ENCODE data around the gene SLC5A11.

GRCh38 chr16:24939224-24939623 lies 93.5 kb downstream of the SLC5A11 start:
- no peak for TF ChIP-seq RAD21 (IDR thresholded peaks at IDR 0.05; ENCODE audit: low read depth)
- no peak for TF ChIP-seq CEBPB (IDR thresholded peaks at IDR 0.05)
- no peak for TF ChIP-seq NFIC (IDR thresholded peaks at IDR 0.05)
- no peak for TF ChIP-seq TAF1 (IDR thresholded peaks at IDR 0.05; ENCODE audit: low read depth)

Measured in Ishikawa (cell line).